SIG-M5 treated with dmso at 0.1 percent for 504 hours (cell line): ENCODE results near the gene FZD1.
A peak's percentile ranks its signal among the peaks of the same experiment; 100 is the strongest.

Experiments
- DNase-seq: peaks from one replicate; lab custom pipeline; 2025; ENCODE audit not compliant: unreplicated experiment; lab: John Stamatoyannopoulos, UW

FZD1 gene

DNA sequence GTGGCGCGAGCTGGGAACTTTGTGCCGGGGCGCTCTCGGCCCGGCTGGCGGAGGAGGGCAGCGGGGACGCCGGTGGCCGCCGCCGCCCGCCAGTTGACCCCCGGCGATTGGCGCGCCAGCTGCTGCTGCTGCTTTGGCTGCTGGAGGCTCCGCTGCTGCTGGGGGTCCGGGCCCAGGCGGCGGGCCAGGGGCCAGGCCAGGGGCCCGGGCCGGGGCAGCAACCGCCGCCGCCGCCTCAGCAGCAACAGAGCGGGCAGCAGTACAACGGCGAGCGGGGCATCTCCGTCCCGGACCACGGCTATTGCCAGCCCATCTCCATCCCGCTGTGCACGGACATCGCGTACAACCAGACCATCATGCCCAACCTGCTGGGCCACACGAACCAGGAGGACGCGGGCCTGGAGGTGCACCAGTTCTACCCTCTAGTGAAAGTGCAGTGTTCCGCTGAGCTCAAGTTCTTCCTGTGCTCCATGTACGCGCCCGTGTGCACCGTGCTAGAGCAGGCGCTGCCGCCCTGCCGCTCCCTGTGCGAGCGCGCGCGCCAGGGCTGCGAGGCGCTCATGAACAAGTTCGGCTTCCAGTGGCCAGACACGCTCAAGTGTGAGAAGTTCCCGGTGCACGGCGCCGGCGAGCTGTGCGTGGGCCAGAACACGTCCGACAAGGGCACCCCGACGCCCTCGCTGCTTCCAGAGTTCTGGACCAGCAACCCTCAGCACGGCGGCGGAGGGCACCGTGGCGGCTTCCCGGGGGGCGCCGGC lies 870 bp downstream of the FZD1 start:
- peak; percentile 39 for DNase-seq

DNA sequence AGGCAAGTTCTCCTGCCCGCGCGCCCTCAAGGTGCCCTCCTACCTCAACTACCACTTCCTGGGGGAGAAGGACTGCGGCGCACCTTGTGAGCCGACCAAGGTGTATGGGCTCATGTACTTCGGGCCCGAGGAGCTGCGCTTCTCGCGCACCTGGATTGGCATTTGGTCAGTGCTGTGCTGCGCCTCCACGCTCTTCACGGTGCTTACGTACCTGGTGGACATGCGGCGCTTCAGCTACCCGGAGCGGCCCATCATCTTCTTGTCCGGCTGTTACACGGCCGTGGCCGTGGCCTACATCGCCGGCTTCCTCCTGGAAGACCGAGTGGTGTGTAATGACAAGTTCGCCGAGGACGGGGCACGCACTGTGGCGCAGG lies 1.4 kb downstream of the FZD1 start:
- DNase-seq = no peak

DNA sequence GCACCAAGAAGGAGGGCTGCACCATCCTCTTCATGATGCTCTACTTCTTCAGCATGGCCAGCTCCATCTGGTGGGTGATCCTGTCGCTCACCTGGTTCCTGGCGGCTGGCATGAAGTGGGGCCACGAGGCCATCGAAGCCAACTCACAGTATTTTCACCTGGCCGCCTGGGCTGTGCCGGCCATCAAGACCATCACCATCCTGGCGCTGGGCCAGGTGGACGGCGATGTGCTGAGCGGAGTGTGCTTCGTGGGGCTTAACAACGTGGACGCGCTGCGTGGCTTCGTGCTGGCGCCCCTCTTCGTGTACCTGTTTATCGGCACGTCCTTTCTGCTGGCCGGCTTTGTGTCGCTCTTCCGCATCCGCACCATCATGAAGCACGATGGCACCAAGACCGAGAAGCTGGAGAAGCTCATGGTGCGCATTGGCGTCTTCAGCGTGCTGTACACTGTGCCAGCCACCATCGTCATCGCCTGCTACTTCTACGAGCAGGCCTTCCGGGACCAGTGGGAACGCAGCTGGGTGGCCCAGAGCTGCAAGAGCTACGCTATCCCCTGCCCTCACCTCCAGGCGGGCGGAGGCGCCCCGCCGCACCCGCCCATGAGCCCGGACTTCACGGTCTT lies 1.9 kb downstream of the FZD1 start:
- DNase-seq = no peak

DNA sequence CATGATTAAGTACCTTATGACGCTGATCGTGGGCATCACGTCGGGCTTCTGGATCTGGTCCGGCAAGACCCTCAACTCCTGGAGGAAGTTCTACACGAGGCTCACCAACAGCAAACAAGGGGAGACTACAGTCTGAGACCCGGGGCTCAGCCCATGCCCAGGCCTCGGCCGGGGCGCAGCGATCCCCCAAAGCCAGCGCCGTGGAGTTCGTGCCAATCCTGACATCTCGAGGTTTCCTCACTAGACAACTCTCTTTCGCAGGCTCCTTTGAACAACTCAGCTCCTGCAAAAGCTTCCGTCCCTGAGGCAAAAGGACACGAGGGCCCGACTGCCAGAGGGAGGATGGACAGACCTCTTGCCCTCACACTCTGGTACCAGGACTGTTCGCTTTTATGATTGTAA lies 2.5 kb downstream of the FZD1 start:
- no peak for DNase-seq

DNA sequence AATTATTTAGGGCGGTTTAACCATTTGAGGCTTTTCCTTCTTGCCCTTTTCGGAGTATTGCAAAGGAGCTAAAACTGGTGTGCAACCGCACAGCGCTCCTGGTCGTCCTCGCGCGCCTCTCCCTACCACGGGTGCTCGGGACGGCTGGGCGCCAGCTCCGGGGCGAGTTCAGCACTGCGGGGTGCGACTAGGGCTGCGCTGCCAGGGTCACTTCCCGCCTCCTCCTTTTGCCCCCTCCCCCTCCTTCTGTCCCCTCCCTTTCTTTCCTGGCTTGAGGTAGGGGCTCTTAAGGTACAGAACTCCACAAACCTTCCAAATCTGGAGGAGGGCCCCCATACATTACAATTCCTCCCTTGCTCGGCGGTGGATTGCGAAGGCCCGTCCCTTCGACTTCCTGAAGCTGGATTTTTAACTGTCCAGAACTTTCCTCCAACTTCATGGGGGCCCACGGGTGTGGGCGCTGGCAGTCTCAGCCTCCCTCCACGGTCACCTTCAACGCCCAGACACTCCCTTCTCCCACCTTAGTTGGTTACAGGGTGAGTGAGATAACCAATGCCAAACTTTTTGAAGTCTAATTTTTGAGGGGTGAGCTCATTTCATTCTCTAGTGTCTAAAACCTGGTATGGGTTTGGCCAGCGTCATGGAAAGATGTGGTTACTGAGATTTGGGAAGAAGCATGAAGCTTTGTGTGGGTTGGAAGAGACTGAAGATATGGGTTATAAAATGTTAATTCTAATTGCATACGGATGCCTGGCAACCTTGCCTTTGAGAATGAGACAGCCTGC lies 3.1 kb downstream of the FZD1 start:
- no peak for DNase-seq

DNA sequence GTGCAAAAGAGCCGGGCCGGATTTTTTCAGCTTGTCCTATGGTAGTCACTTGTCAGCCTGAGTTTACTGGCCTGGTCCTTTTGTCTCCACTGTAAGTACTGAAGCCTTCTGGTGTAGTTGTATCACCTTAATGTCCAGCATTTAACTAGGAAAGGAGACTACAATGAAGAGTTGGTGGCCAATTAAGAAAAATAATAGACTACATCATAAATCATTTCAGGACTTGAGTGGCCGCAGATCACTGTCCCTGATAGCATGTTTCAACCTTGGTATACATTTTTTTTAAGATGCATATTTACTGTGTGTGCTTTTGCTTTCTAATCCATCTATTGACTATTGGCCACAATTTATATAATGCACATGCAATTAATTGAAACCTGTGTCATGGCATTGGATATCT lies 6.1 kb downstream of the FZD1 start:
- no peak for DNase-seq

DNA sequence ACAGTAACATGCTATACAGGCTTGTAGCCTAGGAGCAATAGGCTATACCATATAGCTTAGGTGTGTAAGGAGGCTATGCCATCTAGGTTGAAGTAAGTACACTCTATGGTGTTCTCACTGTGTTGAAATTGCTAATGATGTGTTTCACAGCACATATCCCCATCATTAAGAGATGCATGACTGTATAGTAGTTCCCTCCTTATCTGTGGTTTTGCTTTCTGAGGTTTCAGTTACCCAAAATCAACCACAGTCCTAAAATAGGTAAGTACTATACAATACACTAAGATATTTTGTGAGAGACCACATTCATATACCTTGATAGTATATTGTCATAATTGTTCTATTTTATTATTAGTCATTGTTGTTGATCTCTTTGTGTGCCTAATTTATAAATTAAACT lies 12.7 kb downstream of the FZD1 start:
- no peak for DNase-seq

DNA sequence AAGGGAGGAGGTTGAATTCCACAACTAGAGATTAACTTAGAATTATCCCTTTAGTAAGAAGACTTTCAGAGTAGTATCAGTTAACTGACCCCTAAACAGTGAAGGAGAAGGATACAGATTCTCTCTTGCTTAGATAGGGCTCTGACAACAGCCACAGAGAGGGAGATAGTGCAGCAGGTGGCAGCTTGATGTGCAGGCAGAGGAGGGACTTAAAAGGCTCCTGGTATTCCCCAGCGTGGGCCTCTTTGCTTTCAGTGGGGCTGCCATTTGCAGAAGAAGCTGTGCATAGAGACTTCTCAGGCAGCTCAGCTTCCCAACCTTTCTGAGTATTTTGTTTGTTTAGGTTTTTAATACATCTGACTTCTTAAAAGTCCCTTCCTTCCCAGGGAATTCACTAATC lies 16.0 kb downstream of the FZD1 start:
- no peak for DNase-seq

DNA sequence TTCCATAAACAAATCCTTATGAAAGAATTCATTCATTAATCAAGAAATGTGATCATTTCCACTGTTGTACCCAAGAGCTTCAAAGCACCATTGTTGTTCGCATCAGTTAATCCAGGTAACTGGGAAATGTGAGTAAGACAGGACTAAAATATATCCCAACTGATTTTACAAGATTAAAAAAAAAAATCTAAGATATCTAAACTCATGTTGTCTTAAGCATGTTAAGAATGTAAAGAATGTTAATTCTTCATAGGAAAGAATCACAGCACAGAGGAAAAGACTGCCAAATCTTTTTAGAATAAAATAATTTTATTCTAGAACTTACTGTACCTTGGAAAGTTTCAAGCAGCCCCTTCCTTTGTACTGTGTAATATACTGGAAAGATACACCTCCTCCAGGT lies 16.4 kb downstream of the FZD1 start:
- DNase-seq = no peak

DNA sequence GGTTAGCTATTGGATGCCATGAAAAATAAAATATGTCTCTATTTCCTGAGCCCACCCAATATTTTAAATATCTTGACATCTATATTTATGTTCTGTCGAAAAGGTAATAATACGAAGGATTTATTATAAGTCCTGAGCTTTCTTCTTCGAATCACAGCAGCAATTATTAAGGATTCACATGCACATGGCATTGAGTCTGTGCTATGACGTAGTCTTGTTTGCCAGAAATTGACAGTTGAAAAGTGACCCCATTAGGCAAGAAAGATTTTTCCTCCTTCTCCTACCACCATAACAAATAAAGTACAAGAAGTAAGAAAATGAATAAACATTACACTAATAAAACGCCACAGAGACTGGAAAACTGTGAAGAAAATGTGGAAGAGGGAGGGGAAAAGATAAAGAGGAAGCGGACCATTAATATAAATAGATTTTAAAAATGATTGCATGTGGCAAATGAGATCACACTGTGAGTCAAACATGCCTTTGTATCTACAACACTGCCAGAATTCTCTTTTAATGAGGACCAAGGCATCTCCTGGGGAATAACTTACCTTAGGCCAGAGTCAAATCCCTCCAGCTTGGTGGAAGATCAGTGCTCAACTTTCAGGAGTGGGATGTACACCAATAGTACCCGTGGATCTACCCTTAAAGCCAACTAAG lies 21.6 kb downstream of the FZD1 start:
- DNase-seq = no peak

DNA sequence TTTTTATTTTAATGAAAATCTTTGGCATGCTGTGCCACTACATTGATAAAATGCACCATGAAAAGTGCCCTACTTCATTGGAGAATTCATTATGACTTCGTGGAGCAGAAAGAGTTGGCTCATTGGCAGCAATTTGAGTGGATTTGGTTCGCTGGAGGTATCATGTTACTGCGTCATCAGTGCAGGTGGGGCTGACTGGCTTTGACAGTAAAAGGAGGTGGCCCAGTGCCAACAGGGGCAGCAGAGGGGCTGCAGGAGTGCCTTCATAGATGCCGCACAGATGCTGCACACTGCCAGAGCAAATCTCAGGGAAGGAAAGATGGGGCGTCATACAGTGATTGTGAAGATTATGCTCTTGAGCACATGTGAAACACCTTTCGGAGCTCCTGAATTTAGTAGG lies 22.2 kb downstream of the FZD1 start:
- no peak for DNase-seq

DNA sequence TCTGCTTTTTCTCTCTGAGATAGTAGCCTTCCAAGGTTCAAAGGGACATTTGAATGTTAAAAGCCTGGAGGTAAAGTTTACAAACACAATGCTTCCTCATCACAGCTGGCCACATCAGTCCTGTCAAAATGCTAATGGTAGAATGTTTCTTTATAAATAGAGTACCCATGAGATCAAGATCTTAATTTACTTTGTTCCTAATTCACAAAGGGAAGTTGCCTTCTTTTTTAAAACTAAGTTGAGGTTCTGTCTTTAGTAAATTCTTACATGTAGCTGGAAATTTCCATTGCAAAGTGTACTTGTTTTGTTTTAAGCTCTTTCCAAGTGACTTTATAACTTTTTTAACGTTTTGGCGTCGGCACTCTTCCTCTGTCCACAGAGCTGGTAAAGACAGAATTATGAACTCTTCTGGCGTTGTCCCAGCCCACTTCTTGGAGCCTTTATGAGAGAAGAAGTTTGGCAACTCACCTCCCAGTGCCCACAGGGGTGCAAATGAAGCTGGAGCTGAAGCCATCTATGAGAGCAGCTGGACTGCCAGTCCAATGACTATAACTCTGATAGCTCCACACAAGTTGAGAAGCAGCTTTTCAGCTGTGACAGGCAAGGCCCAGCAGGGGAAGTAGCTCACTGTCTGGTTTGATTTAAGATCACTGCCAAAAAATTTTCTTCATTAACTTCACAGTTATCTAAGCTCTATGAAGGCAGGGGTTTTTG lies 23.3 kb downstream of the FZD1 start:
- no peak for DNase-seq

DNA sequence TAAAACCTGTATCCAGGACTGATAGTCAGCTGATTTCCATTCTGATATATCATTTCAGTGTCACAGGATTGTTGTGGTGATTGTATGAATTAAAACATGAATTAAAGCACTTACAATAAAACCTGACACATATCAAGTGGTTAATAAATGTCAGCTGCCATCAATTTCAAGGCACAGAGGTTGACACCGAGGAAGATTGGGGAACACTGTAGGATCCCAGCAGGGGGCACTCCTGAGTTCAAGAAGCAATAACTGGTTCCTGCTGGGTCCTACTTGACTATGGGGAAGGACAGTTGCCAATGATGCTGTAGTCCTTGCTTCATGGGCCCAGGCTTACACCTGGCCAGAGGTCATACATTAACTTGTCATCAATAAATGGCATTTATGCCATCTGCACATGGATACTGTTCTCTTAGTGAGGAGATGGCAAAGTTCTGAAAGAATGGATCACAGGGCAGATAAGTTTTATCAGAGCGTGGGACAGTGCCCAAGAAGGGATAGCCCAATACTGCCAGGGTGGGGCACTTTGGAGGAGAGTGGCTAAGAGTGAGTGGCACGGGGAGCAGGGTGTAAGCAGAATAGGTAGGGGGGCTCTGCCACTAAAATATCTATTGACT lies 24.1 kb downstream of the FZD1 start:
- DNase-seq = peak; percentile 48

DNA sequence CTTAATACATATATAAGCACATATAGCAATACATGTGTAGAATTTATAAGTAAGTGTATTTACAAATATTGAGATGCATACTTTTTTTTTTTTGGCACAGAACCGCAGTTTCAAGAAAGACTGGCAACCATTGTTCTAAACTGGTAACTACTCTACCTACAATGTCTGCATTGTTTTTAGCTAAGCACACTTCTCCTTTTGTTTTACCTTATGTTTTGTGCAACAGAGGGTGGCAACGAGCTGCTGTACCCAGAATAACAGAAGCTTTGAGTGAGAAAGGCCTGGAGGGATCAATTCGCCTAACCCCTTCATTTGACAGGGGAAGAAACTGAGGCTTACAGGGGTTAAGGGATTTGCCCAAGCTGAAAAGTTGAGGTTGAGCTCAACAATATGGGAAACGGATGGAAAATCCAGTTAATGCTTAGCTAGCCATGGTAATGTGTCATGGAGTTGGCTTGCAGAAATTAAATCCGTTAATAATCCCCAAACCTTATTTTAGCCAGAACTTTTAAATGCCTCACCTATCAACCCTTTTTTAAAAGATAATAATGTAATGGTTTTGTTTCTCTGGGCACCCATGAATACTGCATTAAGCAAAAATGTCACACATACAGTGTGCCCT lies 25.5 kb downstream of the FZD1 start:
- no peak for DNase-seq

DNA sequence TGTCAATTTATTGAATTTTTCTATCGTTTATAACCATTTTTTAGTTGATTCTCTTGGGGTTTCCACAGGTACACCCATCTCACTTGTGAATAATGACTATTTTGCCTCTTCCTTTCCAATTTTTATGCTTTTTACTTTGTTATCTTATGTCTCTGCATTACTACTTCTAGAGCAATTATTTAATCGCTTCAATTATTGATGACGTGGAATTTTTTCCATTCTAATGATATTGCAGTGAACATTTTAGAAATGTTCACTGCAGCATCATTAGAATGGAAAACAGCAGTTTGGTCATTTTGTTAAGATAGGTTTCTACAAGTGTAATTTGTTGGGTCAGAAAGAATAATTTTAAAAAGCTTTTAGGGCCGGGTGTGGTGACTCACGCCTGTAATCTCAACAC lies 27.1 kb downstream of the FZD1 start:
- DNase-seq = no peak

DNA sequence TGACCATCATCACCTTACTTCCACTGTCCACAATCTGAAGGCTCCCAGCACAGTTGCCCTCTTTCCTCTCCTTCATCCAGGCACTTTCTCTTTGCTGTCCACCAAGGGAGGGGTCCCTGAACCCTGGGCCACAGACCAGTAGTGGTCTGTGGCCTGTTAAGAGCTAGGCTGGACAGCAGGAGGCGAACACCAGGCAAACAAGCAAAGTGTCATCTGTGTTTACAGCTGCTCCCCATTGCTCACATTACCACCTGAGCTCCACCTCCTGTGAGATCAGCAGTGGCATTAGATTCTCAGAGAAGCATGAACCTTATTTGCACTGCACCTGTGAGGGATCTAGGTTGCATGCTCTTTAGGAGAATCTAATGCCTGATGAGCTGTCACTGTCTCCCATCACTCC lies 27.7 kb downstream of the FZD1 start:
- peak; percentile 7 for DNase-seq

DNA sequence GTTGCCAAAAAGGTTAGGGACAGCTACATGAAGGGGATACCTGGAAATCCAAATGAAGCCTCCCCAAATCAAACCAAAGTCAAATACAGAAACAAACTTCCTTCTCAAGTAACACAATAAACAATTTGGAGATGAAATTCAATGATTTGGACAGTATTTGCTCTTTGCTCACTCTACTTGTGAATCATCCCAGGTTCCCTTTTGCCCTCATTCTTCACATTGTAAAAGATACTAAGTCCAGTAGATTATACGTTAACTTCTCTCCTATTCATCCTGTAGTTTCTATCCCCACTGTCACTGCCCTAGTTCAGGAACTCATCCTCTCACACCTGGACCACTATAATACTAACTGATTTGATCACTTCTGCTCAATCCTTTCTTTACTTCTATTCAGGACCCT lies 28.3 kb downstream of the FZD1 start:
- no peak for DNase-seq

DNA sequence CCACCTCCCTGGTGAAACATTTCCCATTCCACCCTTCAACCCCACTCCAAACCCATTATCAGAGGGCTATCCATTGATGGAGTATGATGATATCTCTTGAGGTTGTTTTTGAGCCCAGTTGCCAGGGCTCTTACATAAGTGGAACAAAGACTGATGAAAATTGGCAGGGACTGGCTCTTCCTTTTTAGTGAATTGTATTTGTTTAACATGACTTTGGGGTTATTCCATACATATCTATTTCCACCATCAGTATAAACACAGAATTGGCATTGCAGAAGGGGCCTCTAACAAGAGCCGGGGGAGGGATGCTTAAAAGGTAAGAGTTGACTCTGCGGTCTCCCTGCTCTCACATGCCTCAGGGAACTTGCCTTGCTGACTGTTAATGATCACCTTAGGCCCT lies 28.9 kb downstream of the FZD1 start:
- no peak for DNase-seq

DNA sequence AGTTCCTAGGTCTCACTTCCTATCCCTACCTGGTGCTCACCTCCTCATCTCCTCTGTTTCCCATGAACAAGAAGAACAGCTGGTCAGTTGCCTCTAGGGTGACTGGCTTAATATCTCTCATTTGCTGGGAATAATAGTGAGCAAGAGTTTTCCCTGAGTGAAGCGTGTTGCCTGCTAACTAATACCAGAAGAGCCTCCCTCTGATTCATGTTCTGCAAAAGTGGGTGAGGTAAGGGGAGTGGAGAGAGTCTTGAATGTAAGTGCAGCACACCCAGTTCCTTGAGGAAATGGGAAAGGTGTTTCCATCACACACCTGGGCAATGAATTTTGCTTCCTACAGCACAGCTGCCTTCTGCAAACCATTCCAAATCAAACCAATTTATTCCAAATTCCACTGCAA lies 29.6 kb downstream of the FZD1 start:
- DNase-seq = no peak

DNA sequence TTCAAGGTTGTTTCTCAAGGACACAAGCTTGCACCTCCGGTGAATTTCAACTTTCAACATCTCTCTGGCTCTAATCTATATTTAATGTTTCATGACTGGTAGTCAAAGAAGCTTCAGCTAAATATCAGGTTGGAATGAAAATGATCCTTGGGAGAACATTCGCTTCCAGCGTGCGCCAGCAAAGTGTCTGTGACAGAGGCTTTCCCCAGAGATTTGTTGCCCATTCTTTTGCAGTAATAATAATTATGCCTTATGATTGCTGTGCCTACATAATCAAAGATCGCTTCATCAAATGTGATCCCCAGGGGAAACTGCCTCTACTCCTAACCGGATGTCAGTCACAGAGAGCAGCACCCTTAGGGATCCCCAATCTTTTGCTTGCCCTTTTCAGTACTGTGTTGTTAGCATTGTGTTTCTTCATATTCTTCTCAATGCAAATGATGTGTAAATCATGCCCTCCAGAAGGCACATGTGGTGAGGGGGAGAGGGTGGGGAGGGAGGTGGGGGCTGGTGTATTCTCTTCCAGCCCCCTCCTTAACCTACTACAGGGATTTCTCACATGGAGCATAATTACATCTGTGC lies 30.5 kb downstream of the FZD1 start:
- DNase-seq = no peak
